HepG2 (cell line): ENCODE measurements around the gene COPS8. TPM values are rescaled to one million over a fixed set of nuclear protein-coding genes. Genes with fewer than 3 reads are reported as not detected.

Experiments
- GTF2F1 ChIP-seq: fragments of 150-350 bp; IDR thresholded peaks from 2 replicates; pipeline ENCODE4 v1.6.1; 2014; ENCODE audit warnings: low read length
- HDAC6 ChIP-seq: fragments of 200-600 bp; sonication (generic); IDR thresholded peaks from 2 replicates; pipeline ENCODE4 v1.7.0; 2017; ENCODE audit warnings: mild to moderate bottlenecking, antibody characterized with exemption, low read length, low read depth
- HNRNPLL ChIP-seq: fragments of 200-400 bp; formaldehyde crosslinking; IDR thresholded peaks from 2 replicates; pipeline ENCODE4 v1.6.1; 2017; ENCODE audit warnings: mild to moderate bottlenecking, low read depth, low read length; ENCODE audit not compliant: poor library complexity, severe bottlenecking
- KLF9 ChIP-seq: IDR thresholded peaks from 2 replicates; pipeline ENCODE4 v1.6.1; 2016; ENCODE audit warnings: low read depth
- PAX8 ChIP-seq: sonication (generic); formaldehyde crosslinking; IDR thresholded peaks from 2 replicates; pipeline ENCODE4 v1.8.0; 2022; ENCODE audit warnings: mild to moderate bottlenecking, missing genetic modification reagents, borderline replicate concordance
- PRDM10 ChIP-seq: sonication (generic); formaldehyde crosslinking; IDR thresholded peaks from 2 replicates; pipeline ENCODE4 v1.4.0; 2020; ENCODE audit warnings: low read depth, missing genetic modification reagents
- REST ChIP-seq, 2 experiments: IDR thresholded peaks; 2 replicates each; pipeline ENCODE4 v1.6.1; 2011 to 2012; ENCODE audit warnings: low read length in 2 of 2, borderline replicate concordance in 1 of 2, low read depth in 1 of 2, mild to moderate bottlenecking in 1 of 2, moderate library complexity in 1 of 2
- SP1 ChIP-seq, 2 experiments: fragments of 450-650 bp in 1 of 2; sonication (generic) in 1 of 2; formaldehyde crosslinking in 1 of 2; IDR thresholded peaks; 2 replicates each; pipeline versions ENCODE4 v1.4.0 to v1.6.1; 2016 to 2020; ENCODE audit warnings: missing genetic modification reagents in 1 of 2
- SPEN ChIP-seq: sonication (generic); formaldehyde crosslinking; IDR thresholded peaks from 2 replicates; pipeline ENCODE4 v1.5.1; 2020; ENCODE audit warnings: low read depth, mild to moderate bottlenecking, missing genetic modification reagents
- ZBTB38 ChIP-seq: sonication (generic); formaldehyde crosslinking; IDR thresholded peaks from 2 replicates; pipeline ENCODE4 v1.5.1; 2020; ENCODE audit warnings: mild to moderate bottlenecking, missing genetic modification reagents
- ZNF329 ChIP-seq: sonication (generic); formaldehyde crosslinking; IDR thresholded peaks from 2 replicates; pipeline ENCODE4 v1.9.0; 2021; ENCODE audit warnings: low read depth, mild to moderate bottlenecking, missing genetic modification reagents
- ZNF550 ChIP-seq: sonication (generic); formaldehyde crosslinking; IDR thresholded peaks from 2 replicates; pipeline ENCODE4 v1.4.0; 2020; ENCODE audit warnings: mild to moderate bottlenecking, missing genetic modification reagents, borderline replicate concordance
- polyA plus RNA-seq, 8 experiments: library from polyadenylated mRNA; depleted of rRNA in 3 of 8; stranded (reverse) in 7 of 8; unstranded in 1 of 8; fragments of >200 nt; fragmentation: Illumina TruSeq in 4 of 8; extraction: Trizol in 4 of 8; gene quantifications; 2 replicates each; pipeline versions ENCODE4 v1.2.1 to v1.2.3, GENCODE V29; 2011 to 2016; ENCODE audit warnings: low read depth in 4 of 8, missing spikeins in 1 of 8, mixed read lengths in 1 of 8; ENCODE audit not compliant: insufficient read depth in 1 of 8
- total RNA-seq, 5 experiments: library from RNA; depleted of rRNA; stranded (reverse); fragments of >200 nt; fragmentation: Illumina TruSeq; extraction: Trizol; gene quantifications; 2 replicates each; pipeline ENCODE4 v1.2.3, GENCODE V29; 2016; ENCODE audit warnings: low read depth in 1 of 5
- TF ChIP-seq, protein P1 (sequence below): sonication (generic); formaldehyde crosslinking; IDR thresholded peaks from 2 replicates; pipeline ENCODE4 v1.5.1; 2020; ENCODE audit warnings: mild to moderate bottlenecking, missing genetic modification reagents, moderate library complexity
- TF ChIP-seq, protein P2 (sequence below): sonication (generic); IDR thresholded peaks from 2 replicates; pipeline ENCODE4 v1.6.1; 2016; ENCODE audit warnings: low read depth, borderline replicate concordance

Gene COPS8
- total and polyA plus RNA-seq, 2 of the 13 experiments (the other 11 are each of a cell fraction or from before 2014, with no cell fraction given) = 86.3 to 96.6 TPM

GRCh38 chr2:237092506-237092905 is 6.8 kb downstream of the COPS8 start (continued):
- TF ChIP-seq REST (IDR thresholded peaks at IDR 0.05; ENCODE audit: borderline replicate concordance in 1 of 2, low read depth in 1 of 2, low read length in 2 of 2) (no peak), KLF9 (no peak), PAX8 (no peak), ZBTB38 (CRISPR knock-in tag) (no peak), PRDM10 (no peak), SPEN (CRISPR knock-in tag) (no peak), ZNF329 (CRISPR knock-in tag) (no peak), HNRNPLL (no peak), ZNF550 (CRISPR knock-in tag) (no peak), SP1 (IDR thresholded peaks at IDR 0.05) (no peak), SP1 (CRISPR knock-in tag; IDR thresholded peaks at IDR 0.05) (no peak), GTF2F1 (no peak), HDAC6 (no peak)
- TF ChIP-seq, protein P1, sequence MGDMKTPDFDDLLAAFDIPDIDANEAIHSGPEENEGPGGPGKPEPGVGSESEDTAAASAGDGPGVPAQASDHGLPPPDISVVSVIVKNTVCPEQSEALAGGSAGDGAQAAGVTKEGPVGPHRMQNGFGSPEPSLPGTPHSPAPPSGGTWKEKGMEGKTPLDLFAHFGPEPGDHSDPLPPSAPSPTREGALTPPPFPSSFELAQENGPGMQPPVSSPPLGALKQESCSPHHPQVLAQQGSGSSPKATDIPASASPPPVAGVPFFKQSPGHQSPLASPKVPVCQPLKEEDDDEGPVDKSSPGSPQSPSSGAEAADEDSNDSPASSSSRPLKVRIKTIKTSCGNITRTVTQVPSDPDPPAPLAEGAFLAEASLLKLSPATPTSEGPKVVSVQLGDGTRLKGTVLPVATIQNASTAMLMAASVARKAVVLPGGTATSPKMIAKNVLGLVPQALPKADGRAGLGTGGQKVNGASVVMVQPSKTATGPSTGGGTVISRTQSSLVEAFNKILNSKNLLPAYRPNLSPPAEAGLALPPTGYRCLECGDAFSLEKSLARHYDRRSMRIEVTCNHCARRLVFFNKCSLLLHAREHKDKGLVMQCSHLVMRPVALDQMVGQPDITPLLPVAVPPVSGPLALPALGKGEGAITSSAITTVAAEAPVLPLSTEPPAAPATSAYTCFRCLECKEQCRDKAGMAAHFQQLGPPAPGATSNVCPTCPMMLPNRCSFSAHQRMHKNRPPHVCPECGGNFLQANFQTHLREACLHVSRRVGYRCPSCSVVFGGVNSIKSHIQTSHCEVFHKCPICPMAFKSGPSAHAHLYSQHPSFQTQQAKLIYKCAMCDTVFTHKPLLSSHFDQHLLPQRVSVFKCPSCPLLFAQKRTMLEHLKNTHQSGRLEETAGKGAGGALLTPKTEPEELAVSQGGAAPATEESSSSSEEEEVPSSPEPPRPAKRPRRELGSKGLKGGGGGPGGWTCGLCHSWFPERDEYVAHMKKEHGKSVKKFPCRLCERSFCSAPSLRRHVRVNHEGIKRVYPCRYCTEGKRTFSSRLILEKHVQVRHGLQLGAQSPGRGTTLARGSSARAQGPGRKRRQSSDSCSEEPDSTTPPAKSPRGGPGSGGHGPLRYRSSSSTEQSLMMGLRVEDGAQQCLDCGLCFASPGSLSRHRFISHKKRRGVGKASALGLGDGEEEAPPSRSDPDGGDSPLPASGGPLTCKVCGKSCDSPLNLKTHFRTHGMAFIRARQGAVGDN (CRISPR knock-in tag) = no peak
- TF ChIP-seq, protein P2, sequence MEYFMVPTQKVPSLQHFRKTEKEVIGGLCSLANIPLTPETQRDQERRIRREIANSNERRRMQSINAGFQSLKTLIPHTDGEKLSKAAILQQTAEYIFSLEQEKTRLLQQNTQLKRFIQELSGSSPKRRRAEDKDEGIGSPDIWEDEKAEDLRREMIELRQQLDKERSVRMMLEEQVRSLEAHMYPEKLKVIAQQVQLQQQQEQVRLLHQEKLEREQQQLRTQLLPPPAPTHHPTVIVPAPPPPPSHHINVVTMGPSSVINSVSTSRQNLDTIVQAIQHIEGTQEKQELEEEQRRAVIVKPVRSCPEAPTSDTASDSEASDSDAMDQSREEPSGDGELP = no peak
